Measurements from ENCODE around the gene SERPINF2. TPM values are rescaled to one million over a fixed set of nuclear protein-coding genes. Genes with fewer than 3 reads are reported as not detected.

Gene SERPINF2
- total and polyA plus RNA-seq, 2 donors from 2014 or later, result 30.6 to 209 TPM

GRCh38 chr17:1714980-1715802, 27.5 kb upstream of the SERPINF2 start:
- DNase-seq, result peak in 4 of 5 donors; percentile 39 to 97 (median 78)
- intact Hi-C loops (cut with DNase I), result no loop called here
- Histone ChIP-seq H3K36me3 (ENCODE audit: control insufficient read depth in 2 of 3, insufficient read depth in 3 of 3, low read length in 3 of 3) (peaks cover 0 to 23% (median 15%) of the 10 kb centered on the region in 3 donors), H3K4me3 (ENCODE audit: low read length in 3 of 3) (peak overlapping the region; percentile 62 to 96 (median 84)), H3K27me3 (ENCODE audit: control insufficient read depth, insufficient read depth, low read length) (no peaks in the 10 kb centered on the region), H3K9me3 (ENCODE audit: control insufficient read depth in 2 of 3, insufficient read depth in 1 of 3, low read length in 3 of 3) (no peaks in the 10 kb centered on the region), H3K4me1 (ENCODE audit: control insufficient read depth in 2 of 3, insufficient read depth in 2 of 3, low read depth in 1 of 3, low read length in 3 of 3) (peaks cover 3 to 33% (median 30%) of the 10 kb centered on the region in 3 donors), H3K9ac (ENCODE audit: low read length in 3 of 3) (peak overlapping the region; percentile 39 to 91 (median 54)), H3K27ac (ENCODE audit: low read depth in 2 of 2, low read length in 2 of 2) (peak overlapping the region; percentile 99)
- no peak for TF ChIP-seq CTCF (IDR thresholded peaks at IDR 0.05; ENCODE audit: borderline replicate concordance, extremely low read depth, insufficient read depth)
- no peak for FAIRE-seq

GRCh38 chr17:1715803-1716075, 26.9 kb upstream of the SERPINF2 start:
- Histone ChIP-seq H3K9me3 (ENCODE audit: control insufficient read depth in 2 of 3, insufficient read depth in 1 of 3, low read length in 3 of 3) (no peaks in the 10 kb centered on the region), H3K4me3 (ENCODE audit: low read length in 3 of 3) (peak overlapping the region; percentile 46 to 96 (median 84)), H3K36me3 (ENCODE audit: control insufficient read depth in 2 of 3, insufficient read depth in 3 of 3, low read length in 3 of 3) (peaks cover 0 to 23% (median 15%) of the 10 kb centered on the region in 3 donors), H3K27me3 (ENCODE audit: control insufficient read depth, insufficient read depth, low read length) (no peaks in the 10 kb centered on the region), H3K27ac (ENCODE audit: low read depth in 2 of 2, low read length in 2 of 2) (peak overlapping the region; percentile 99), H3K9ac (ENCODE audit: low read length in 3 of 3) (peak overlapping the region in 2 of 3 donors; percentile 38 to 91), H3K4me1 (ENCODE audit: control insufficient read depth in 2 of 3, insufficient read depth in 2 of 3, low read depth in 1 of 3, low read length in 3 of 3) (peaks cover 3 to 33% (median 29%) of the 10 kb centered on the region in 3 donors)
- intact Hi-C loops (cut with DNase I), result no loop called here
- DNase-seq (no peak), FAIRE-seq (no peak)
- TF ChIP-seq CTCF (IDR thresholded peaks at IDR 0.05; ENCODE audit: borderline replicate concordance, extremely low read depth, insufficient read depth), result no peak

GRCh38 chr17:1716076-1716911, 26.4 kb upstream of the SERPINF2 start:
- Histone ChIP-seq H3K9ac (ENCODE audit: low read length in 3 of 3) (peak overlapping the region; percentile 48 to 100 (median 95)), H3K9me3 (ENCODE audit: control insufficient read depth in 2 of 3, insufficient read depth in 1 of 3, low read length in 3 of 3) (no peaks in the 10 kb centered on the region), H3K27ac (ENCODE audit: low read depth in 2 of 2, low read length in 2 of 2) (peak overlapping the region; percentile 99 to 100), H3K27me3 (ENCODE audit: control insufficient read depth, insufficient read depth, low read length) (no peaks in the 10 kb centered on the region), H3K36me3 (ENCODE audit: control insufficient read depth in 2 of 3, insufficient read depth in 3 of 3, low read length in 3 of 3) (peaks cover 0 to 23% (median 15%) of the 10 kb centered on the region in 3 donors), H3K4me1 (ENCODE audit: control insufficient read depth in 2 of 3, insufficient read depth in 2 of 3, low read depth in 1 of 3, low read length in 3 of 3) (peaks cover 3 to 33% (median 29%) of the 10 kb centered on the region in 3 donors), H3K4me3 (ENCODE audit: low read length in 3 of 3) (peak overlapping the region; percentile 75 to 98 (median 82))
- peak; percentile 100 for DNase-seq
- TF ChIP-seq CTCF (IDR thresholded peaks at IDR 0.05; ENCODE audit: borderline replicate concordance, extremely low read depth, insufficient read depth), result peak; percentile 5
- FAIRE-seq, result peak; percentile 98
- intact Hi-C loops (cut with DNase I), result no loop called here

Measured in kidney (tissue), 14 donors.